Activated T-cell treated with anti-CD3 and anti-CD28 coated beads for 48 hours (primary cell): Measurements from ENCODE around the gene SLC9A8.
"Not testable (repeated sequence)": the region's sequence is repeated elsewhere in the genome, so short reads cannot be mapped to it uniquely, and the experiment has no call there.

Source experiments
- DNase-seq: peaks from one replicate; pipeline ENCODE4 v3.0.0-alpha.2; 2020; ENCODE audit warnings: low read depth

Gene SLC9A8

DNA sequence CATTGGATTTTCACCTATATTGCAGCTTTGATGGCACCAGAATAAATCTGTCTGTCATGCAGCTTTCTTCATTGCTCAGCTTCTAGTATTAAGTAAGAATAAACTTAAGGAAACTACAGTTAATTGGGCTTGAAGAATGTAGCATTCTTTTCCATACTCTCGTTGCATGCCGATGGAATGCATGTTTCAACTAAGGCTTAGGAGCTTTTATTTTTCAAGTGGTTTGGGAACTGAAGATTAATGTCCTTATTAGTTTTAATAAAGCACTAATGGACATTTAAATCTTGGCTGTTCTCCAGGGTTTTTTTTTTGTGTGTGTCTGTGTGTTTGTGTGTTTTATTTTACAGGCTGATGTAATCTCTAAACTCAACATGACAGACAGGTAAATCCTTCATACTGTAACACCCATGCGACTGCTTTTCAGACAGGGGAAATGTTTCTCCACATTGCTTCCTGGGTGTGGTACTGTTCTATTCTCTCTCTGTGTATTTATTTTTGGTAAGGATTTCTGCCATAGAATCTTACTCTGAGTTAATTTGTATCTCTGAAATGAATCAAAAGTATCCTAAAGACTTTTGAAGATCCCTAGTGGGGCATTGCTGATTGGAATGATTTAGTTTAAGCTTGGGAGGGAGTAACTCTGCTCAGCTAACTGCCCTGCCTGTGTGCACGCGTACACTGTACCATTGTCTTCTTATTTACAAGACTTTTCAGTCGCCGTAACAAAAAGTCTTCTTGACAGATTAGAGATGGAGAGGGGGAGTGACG is 38.0 kb downstream of the SLC9A8 start:
- DNase-seq: no peak

DNA sequence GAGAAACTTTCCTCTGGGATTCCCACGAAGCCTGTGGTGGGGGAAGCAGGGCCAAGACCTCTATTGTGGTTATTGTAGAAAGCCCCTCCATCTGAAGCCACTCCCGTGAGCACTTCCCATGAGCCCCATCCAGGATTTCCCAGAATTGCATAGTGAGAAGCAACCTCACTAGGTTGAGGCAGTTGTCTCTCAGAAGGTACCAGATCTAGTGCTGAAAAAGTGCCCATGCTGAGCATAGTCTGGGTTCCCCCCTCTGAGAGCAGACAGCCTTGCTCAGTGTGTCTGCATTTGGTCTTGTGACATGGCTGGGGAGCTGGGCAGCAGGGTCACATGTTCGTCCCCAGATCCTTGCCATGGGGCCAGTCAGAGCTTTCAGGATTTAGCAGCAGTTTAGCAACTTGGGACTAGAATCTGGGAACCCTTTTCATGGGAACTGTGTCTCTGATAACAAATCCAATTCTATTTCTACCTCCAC is 38.6 kb downstream of the SLC9A8 start:
- DNase-seq: no peak

DNA sequence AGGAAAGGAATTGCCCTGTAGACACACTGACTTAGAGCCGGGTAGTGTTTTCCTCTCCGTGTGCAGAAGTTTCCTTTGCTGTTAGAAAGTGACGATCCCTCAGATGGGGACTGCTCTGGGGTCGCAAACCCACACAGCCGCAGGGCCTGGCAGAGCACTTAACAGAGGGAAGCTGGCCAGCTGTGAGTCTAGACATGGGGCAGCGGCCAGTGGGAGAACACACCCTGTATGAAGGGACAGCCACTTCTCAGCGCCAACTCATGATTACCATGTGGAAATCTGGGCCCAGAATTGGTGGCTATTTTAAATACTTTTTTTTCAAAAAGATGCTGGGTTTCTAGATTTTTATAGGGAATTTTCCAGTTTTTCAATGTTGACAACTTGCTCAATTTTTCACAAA is 39.4 kb downstream of the SLC9A8 start:
- no peak for DNase-seq

DNA sequence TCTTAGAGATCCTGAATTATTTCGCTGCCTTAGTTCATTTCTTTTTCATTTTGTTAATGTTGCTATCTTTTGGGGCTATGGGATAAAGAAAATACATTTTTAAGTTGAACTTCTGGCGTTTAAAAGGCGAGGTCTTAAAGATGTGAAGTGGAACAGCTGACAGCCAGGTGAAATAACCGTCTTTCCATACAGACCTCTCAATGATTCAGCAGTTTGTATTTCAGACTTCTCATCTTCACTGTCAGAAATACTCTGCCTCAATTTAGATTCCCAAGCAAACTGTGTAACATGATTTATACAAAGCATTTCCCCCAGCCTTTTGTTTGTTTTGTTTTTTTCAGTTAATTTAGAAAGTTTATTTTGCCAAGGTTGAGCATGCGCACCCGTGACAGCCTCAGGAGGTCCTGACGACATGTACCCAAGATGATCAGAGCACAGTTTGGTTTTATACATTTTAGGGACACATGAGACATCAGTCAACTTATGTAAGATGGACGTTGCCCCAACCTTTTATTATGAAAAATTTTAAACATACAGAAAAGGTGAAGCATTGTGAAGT is 40.0 kb downstream of the SLC9A8 start:
- no peak for DNase-seq

DNA sequence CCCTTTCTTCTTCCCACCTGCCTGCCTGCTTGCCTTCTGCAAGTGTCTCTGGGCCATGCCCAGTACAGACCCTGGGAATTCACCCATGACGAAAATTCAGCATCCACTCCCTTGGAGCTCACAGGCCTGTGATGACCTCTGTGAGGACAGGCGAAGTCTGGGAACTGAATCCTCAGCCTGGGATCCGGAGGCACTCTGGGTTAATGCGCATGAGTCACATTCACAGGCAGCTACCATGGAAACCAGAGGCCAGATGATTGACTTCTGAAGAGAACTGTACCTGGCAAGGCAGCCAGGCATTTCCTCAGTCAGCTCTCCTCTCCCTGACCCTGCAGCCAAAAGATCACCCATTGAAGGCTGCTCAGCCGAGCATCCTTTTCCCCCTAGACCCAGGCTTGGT is 41.0 kb downstream of the SLC9A8 start:
- DNase-seq: no peak

DNA sequence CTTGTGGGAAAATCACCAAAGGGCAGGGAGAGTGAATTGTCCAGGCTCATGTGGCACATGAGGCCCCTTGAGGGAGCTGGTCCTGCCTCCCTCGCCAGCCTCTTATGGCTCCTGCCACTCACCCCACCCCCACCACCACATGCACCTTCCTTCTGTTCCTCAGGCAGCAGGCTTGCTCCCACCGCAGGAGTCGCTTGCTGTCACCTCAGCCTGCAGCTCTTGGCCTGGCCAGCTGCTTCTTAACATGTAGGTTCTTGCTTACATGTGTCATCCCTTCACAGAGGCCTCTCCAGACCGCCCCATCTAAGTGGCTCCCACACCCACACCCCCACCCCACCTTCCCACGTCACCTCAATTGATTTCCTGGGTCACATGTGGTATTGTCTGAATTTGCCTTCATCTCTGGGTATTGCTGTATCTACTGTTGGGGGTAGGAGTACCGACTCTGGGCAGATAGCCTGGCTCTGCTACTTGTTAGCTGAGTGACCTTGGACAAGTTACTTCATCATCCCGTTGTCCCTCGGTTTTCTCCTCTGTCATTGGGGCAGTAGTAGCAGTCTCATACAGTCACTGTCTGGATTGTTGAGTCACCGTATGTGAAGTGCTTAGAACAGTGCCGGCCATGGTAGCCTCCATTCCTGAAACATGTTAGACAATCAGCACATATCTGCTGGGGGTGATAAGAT is 41.7 kb downstream of the SLC9A8 start:
- DNase-seq: no peak

DNA sequence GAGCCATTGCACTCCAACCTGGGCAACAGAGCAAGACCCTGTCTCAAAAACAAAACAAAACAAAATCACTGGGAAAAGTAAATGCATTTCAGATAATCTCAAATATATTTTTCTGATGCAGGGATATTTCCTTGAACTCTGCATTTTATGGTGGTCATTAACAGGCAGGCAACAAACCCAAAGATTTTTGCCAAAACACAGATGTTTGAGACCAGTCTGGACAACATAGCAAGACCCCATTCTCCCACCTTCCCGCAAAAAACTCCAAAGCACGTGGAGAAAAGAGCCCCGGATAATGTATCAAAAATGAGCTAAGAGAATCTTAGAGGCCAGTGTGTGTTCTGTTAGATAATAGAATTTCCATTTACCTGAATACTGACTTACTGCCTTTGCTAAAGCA is 44.3 kb downstream of the SLC9A8 start:
- no peak for DNase-seq

DNA sequence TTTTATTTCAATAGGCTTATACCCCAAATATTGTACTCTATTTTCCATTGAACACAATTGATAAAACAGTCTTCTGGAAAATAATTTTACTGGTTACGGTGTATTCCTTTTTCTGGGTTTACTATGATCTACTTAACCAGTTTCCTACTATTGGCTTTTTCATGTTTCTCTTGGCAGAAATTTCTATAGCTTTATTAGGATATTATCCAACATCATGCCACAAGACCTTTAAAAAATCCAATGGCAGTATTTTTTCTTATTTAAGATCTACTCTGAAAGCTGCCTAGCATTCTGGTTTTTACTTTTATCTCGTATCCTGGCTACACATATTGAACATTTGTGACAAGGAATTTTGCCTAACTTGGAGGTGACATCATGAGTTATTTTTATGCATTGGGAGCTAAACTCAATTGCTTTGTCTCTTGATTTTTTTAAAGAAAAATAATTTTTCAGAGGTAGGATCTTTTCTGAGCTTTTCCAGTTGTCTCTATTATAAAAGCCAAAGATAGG is 45.5 kb downstream of the SLC9A8 start:
- DNase-seq: no peak

DNA sequence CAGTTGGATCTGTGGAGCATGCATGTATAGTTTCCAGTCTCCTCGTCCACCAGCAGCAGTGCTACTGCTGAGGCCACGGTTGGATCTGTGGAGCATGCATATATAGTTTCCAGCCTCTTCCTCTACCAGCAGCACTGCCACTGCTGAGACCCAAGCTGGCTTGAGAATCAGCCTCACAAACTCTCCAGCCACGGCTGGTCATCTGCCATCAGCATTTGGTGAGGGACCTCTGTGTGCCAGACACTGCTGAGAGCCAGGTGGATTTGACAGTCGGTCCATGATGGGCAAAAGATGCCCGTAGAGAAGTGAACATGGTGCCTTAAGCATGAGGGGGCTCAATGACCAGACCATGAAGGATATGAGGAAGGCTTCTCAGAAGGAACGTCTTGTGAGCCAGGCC is 46.4 kb downstream of the SLC9A8 start:
- DNase-seq: no peak

DNA sequence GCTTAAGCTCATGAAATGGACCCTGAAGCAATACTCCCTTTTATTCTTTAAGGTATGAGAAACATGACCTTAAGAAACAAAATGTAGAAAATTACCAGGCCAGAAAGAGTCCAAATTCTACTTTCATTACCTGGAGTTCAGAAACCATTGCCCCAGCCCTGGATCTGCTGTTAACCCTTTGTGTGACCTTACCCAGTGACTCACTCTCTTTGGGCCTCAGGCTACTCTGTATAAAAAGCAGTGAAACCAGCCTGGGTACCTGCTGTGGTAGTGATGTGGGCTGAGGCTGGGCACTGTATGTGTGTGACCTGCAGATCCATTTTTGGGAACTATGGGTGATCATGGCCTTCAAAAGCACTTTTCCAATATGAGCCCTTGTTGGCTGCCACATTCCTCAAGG is 47.2 kb downstream of the SLC9A8 start:
- DNase-seq: no peak

DNA sequence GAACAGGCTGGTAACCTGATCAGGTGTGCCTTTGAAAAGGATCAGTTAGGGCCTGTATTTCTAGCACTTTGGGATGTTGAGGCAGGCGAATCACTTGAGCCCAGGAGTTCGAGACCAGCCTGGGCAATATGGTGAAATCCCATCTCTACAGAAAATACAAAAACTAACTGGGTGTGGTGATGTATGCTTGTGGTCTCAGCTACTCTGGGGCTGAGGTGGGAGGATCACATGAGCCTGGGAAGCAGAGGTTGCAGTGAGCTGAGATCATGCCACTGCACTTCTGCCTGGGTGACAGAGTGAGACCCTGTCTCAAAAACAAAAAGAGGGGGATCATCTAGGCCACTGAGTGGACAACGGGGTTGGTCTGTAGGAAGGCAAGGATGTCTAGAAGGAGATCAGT is 48.6 kb downstream of the SLC9A8 start:
- DNase-seq: not testable (repeated sequence)

DNA sequence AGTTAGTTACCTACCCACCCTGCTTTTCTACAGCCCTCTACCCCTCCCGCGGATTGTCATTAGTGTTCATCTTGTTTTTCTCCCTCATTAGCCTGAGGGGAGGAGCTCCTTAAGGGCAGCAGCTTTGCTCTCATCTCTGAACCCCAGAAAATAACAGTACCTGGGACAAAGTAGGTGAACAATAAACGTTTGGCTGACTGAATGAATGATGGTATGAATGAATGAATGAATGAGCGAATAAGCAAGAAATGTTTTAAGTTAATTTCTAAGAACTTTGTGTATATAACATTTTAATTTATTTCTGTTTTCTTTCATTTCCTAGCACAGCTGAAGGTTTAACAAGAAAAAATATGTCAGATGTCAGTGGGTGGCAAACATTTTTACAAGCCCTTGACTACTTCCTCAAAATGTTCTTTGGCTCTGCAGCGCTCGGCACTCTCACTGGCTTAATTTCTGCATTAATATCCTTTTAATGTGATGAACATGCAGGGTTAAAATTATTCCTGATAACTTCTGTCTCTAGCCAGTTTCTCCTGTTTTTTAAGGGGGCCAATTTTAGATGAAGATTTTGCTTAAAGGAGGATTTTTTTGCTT is 50.1 kb downstream of the SLC9A8 start:
- DNase-seq: no peak

DNA sequence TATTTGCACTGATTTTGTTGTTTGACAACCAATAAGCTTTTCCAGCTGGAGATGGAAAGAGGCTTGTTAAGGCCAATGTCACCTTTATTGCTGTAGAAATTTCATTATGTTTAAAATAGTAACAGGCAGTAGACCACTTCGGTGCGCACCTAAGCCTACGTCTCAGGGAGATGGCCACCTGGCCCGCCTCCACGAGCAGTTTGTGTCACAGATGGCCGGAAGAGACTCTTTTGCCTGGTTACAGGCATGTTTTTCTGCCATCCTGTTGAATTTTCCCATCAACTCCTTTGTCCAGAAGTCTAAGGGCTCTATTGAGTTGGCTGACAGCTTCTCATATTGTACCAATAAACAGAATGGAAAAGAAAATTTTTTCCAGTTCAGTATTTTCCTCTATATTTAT is 51.0 kb downstream of the SLC9A8 start:
- no peak for DNase-seq

DNA sequence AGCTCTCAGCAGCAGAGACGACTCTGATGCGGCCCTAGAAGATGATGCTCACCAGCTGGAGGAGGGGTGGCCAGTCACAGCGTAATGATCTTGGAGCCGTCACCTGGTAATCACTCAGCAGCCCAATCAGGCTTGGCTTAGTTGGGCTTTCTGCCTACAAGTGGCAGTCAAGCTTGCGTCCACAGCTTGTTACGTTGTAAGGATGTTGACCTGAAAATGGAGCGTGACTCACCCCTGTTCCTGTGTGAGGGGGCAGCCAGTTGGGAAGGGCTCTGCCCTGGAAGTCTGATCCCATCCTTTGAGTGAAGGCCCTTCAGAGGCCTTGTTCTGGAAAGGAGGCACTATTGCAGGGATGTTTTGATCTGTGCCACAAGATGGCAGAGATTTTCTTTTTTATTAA is 52.9 kb downstream of the SLC9A8 start:
- DNase-seq: no peak

DNA sequence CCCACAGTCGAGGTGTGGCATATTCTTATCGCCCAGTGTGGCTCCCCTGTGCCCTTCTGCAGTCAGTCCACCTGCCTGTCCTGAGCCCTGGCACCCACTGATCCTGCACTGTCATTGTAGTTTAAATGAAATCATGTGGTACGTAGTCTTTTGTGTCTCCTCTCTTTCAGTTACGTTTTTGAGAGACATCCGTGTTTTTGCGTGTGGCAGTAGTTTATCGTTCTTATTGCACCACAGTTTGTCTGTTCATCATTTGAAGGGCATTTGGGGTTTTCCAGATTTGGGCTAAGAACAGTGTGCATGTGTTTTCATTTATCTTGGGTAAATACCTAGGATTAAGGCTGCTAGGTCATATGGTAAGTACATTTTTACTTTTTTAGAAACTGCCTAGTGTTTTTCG is 53.4 kb downstream of the SLC9A8 start:
- DNase-seq: no peak

DNA sequence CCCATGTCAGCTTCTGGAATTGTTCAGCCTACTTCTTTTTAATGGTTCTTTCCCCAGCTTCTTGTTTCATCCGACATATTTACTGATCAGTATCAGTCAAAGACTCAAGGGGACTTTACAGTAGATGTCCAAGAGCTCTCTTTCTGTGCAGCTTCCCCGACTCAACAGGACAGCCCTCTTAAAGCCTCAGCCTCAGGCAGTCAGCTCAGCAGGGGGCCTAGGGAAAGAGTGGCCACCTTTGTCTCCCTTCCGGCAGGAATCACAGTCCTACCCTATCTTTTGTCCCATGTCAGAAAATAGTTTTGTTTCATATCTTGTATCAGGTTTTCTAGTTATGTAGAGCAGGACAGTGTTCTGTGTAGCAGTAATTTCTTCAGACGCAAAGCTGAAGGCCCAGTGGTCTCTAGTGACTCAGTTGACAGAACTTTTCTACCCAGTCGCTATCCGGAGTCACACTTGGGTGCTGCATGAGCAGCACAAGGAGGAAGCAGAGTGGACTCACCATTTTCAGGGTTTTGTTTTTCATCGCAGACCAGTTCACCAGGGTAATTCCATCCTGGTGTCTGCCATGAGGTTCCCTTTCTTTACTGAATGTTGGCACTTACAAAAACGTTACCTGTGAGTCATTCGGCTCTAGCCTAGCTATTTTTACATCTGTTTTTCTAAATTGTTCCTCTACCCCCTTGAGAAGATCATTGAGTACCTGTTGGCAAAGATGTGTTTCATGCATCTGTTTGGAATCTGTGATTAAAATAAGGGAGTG is 55.0 kb downstream of the SLC9A8 start:
- DNase-seq: no peak

DNA sequence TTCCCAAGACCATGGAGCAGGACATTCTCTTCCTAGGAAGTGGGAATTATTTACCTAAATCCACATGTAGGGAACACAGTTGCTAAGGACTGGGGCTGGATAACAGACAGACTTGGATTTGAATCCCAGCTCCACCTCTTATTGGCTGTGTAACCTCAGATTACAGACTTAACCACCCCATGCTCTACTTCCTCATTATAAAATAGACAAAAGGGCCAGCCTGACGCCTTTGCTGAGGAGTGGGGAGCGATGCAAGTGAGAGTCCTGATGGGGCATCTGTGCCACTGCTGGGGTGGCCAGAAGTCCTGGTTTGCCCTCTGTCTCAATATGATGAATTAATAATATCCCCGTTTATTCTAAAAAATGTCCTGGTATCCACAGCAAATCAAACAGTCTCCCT is 55.9 kb downstream of the SLC9A8 start:
- DNase-seq: no peak

DNA sequence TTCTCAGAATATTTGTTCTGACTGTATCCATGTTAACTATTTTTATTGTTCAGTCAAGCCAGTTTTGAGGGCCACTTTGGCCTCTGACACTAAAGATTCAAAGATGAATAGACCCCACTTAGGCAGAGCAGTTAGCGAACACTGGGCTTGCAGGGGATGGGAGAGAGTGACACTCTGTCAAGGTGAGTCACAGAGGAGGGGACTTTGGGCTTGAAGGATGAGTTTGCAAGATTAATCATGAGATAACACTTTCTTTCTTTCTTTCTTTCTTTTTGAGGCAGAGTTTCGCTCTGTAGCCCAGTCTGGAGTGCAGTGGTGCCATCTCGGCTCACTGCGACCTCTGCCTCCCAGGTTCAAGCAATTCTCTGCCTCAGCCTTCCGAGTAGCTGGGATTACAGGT is 56.3 kb downstream of the SLC9A8 start:
- DNase-seq: no peak

DNA sequence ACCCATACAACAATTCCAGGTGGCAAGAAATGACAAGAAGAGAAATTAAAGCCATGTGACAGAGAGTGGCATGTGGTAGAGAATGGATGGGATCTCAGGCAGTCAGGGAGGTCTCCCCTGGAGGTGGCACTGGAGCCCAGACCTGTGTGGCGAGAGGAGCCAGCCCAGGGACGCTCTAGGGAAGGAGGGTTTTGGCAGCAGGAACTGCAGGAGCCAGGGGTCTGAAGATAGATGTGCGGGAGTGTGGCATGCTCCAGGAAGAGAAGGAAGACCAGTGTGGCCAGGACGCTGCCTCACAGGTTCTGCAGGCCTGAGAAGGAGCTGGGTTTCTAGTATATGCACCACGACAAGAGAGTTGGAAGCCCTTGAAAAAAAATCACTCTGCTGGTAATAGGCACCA is 57.6 kb downstream of the SLC9A8 start:
- DNase-seq: no peak

DNA sequence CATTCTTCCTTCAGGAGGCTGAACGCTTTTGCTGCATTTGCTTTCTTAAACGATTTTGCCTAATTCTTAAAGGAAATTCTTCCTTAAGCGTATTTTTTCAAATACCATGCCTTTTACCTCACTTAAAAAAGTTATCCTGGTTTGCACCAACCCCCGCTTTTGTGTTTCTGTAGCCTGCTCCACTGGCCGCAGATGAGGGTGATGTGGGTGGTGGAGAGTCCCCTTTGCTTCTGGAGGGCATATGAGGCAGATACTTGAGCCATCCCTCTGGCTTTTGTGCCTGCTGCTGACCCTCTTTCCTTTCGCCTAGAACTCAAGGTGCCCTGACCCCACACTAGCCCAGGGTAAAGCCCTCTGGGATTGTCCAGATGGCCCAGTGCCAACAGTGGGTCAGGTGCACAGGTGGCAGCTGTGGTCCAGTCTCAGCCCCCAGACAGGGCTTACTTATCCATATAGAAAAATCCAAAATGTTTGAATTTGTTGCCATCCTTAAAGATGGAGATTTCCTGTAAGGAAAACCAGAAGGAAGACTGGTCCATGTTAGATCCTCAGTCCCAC is 58.8 kb downstream of the SLC9A8 start:
- no peak for DNase-seq

DNA sequence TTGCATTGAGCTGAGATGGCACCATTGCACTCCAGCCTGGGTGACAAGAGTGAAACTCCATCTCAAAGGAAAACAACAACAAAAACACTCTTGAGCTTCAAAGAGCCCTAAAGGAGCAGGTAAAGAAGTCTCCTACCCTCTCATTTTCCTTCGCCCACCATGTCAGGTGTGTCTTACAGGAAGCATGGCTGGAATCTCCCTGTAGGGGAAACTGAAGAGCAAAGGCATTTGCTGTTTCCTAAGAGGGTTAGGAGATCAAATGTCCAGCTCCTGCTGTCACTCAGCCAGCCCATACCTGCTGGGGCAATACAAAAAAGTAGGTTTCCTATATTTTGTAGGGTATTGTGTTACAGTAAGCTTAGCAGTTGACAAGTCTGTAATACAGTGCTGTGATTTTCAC is 59.4 kb downstream of the SLC9A8 start:
- no peak for DNase-seq

DNA sequence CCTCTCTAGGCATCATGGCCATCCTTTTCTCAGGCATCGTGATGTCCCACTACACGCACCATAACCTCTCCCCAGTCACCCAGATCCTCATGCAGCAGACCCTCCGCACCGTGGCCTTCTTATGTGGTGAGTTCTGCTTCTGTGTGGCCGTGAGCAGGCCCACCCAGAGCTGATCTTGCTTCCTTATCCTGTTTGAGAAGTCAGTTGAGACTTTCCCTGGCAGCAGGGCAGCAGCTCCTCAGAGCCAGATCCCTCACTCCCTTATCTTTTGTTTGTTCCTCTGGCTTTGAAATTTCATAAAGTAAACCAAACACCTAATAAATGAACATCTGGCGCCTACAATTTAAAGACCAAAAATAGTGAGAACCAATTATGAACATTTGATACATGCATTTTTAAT is 62.1 kb downstream of the SLC9A8 start:
- no peak for DNase-seq
